Measurements from ENCODE around the gene SAP30. TPM values are rescaled to one million over a fixed set of nuclear protein-coding genes. Genes with fewer than 3 reads are reported as not detected.

The SAP30 gene
- total RNA-seq, 2 experiments from 2014 or later, result 40.7 to 41.1 TPM

GRCh38 chr4:173415092-173415491 lies 44.3 kb downstream of the SAP30 start:
- no peak for TF ChIP-seq CTCF (IDR thresholded peaks at IDR 0.05)
- ChIA-PET POLR2A (no interaction called here), CTCF (interaction anchor here (0.6 to 8.8 kb wide), 2 partner anchors 37 to 96 kb away, joined by 3 to 91 read pairs; no protein-coding TSS in a partner anchor)
- ATAC-seq (no peak), DNase-seq (no peak)
- H3K27ac Mint-ChIP-seq, result no peak overlapping the region
- H3K9me3 Mint-ChIP-seq, result no peaks in the 10 kb centered on the region
- intact Hi-C loops (cut with micrococcal nuclease), result loop anchor here (5.0 kb wide), 1 partner anchor 403 kb away; no protein-coding TSS in a partner anchor
- no peaks in the 10 kb centered on the region for H3K27me3 Mint-ChIP-seq
- H3K4me3 Mint-ChIP-seq, result no peak overlapping the region
- no peaks in the 10 kb centered on the region for H3K36me3 Mint-ChIP-seq (ENCODE audit: low read depth)
- no peaks in the 10 kb centered on the region for H3K4me1 Mint-ChIP-seq (ENCODE audit: low read depth)

- Mint-ChIP-seq H3K4me3 (no peak overlapping the region), H3K27me3 (no peaks in the 10 kb centered on the region), H3K4me1 (ENCODE audit: low read depth) (peaks cover 2% of the 10 kb centered on the region), H3K9me3 (no peaks in the 10 kb centered on the region), H3K27ac (no peak overlapping the region), H3K36me3 (ENCODE audit: low read depth) (no peaks in the 10 kb centered on the region)
- no peak for TF ChIP-seq CTCF (IDR thresholded peaks at IDR 0.05)
- ChIA-PET CTCF (interaction anchor here (0.7 to 8.8 kb wide), 14 partner anchors 9 to 822 kb away, joined by 3 to 91 read pairs (median 3); no protein-coding TSS in a partner anchor), POLR2A (no interaction called here)
- intact Hi-C loops (cut with micrococcal nuclease), result loop anchor here (5.0 kb wide), 1 partner anchor 404 kb away; no protein-coding TSS in a partner anchor
- ATAC-seq (no peak), DNase-seq (no peak)
Measured at GRCh38 chr4:173415885-173416653, 45.3 kb downstream of the SAP30 start.

GRCh38 chr4:173417833-173418232 lies 47.1 kb downstream of the SAP30 start:
- DNase-seq, result no peak
- peaks cover 2% of the 10 kb centered on the region for H3K4me1 Mint-ChIP-seq (ENCODE audit: low read depth)
- H3K27ac Mint-ChIP-seq, result no peak overlapping the region
- H3K9me3 Mint-ChIP-seq, result no peaks in the 10 kb centered on the region
- no peak for ATAC-seq
- intact Hi-C loops (cut with micrococcal nuclease), result loop anchor here (1.0 to 5.0 kb wide), 2 partner anchors 100 to 406 kb away; no protein-coding TSS in a partner anchor
- H3K4me3 Mint-ChIP-seq, result no peak overlapping the region
- H3K27me3 Mint-ChIP-seq, result no peaks in the 10 kb centered on the region
- no peaks in the 10 kb centered on the region for H3K36me3 Mint-ChIP-seq (ENCODE audit: low read depth)
- ChIA-PET CTCF (interaction anchor here (0.7 to 8.8 kb wide), 10 partner anchors 10 to 404 kb away, joined by 3 to 91 read pairs (median 4); partner anchors contain the start of genes SAP30 and SCRG1), POLR2A (no interaction called here)
- TF ChIP-seq CTCF (IDR thresholded peaks at IDR 0.05), result no peak

- TF ChIP-seq CTCF (IDR thresholded peaks at IDR 0.05), result no peak
- no peaks in the 10 kb centered on the region for H3K36me3 Mint-ChIP-seq (ENCODE audit: low read depth)
- no peaks in the 10 kb centered on the region for H3K27me3 Mint-ChIP-seq
- DNase-seq, result no peak
- POLR2A ChIA-PET, result no interaction called here
- no peak overlapping the region for H3K4me3 Mint-ChIP-seq
- H3K9me3 Mint-ChIP-seq, result no peaks in the 10 kb centered on the region
- CTCF ChIA-PET, result interaction anchor here (1.1 to 8.8 kb wide), 8 partner anchors 19 to 405 kb away, joined by 3 to 91 read pairs (median 4); partner anchors contain the start of genes HMGB2 and SAP30
- H3K27ac Mint-ChIP-seq, result no peak overlapping the region
- no peak for ATAC-seq
- peaks cover 2% of the 10 kb centered on the region for H3K4me1 Mint-ChIP-seq (ENCODE audit: low read depth)
- intact Hi-C loops (cut with micrococcal nuclease), result loop anchor here (5.0 kb wide), 1 partner anchor 406 kb away; no protein-coding TSS in a partner anchor
Measured at GRCh38 chr4:173418639-173419038, 47.9 kb downstream of the SAP30 start.

- ChIA-PET CTCF (interaction anchor here (0.7 to 3.5 kb wide), 26 partner anchors 9 to 894 kb away, joined by 3 to 29 read pairs (median 5); no protein-coding TSS in a partner anchor), POLR2A (interaction anchor here (0.6 kb wide), 1 partner anchor 86 kb away, joined by 3 read pairs; no protein-coding TSS in a partner anchor)
- intact Hi-C loops (cut with micrococcal nuclease), result loop anchor here (2.0 kb wide), 1 partner anchor 74 kb away; no protein-coding TSS in a partner anchor
- H3K27me3 Mint-ChIP-seq, result no peaks in the 10 kb centered on the region
- H3K4me1 Mint-ChIP-seq (ENCODE audit: low read depth), result peaks cover 6% of the 10 kb centered on the region
- no peak overlapping the region for H3K4me3 Mint-ChIP-seq
- ATAC-seq (no peak), DNase-seq (no peak)
- peak; percentile 42 for TF ChIP-seq CTCF (IDR thresholded peaks at IDR 0.05)
- H3K27ac Mint-ChIP-seq, result no peak overlapping the region
- H3K9me3 Mint-ChIP-seq, result no peaks in the 10 kb centered on the region
- H3K36me3 Mint-ChIP-seq (ENCODE audit: low read depth), result no peaks in the 10 kb centered on the region
Measured at GRCh38 chr4:173420324-173420752, 49.6 kb downstream of the SAP30 start.

Measured in activated CD8-positive, alpha-beta T cell treated with anti-CD3 and anti-CD28 coated beads for 36 hours (primary cell).